HEK293 (cell line): ENCODE data around the gene NCK1.

Source experiments
- CTCF ChIA-PET: fragments of 350-600 bp; formaldehyde crosslinking; extraction: SDS; loops from one replicate; lab custom pipeline; 2021; ENCODE audit warnings: antibody characterized with exemption; lab: Yijun Ruan, JAX
- POLR2A ChIA-PET: fragments of 300-600 bp; formaldehyde crosslinking; extraction: SDS; loops from one replicate; lab custom pipeline; 2020; ENCODE audit warnings: antibody characterized with exemption, inconsistent platforms; lab: Yijun Ruan, JAX
- H3K27ac ChIP-seq: fragments of 200-500 bp; sonication (Bioruptor generic); 2 replicates; pipeline ENCODE4 v1.5.1; 2014; ENCODE audit warnings: low read depth, low read length, control low read depth, inconsistent platforms; ENCODE audit errors: extremely low read depth
- H3K36me3 ChIP-seq, 2 experiments: fragments of 200-500 bp in 1 of 2; sonication (Bioruptor generic) in 1 of 2; 1 replicate in 1 of 2; 2 replicates in 1 of 2; pipeline ENCODE4 v1.5.1; 2014 to 2017; ENCODE audit warnings: inconsistent platforms in 2 of 2, low read length in 2 of 2; ENCODE audit not compliant: control insufficient read depth in 2 of 2, insufficient read depth in 1 of 2
- H3K4me1 ChIP-seq: fragments of 200-500 bp; sonication (Bioruptor generic); 2 replicates; pipeline ENCODE4 v1.5.1; 2014; ENCODE audit warnings: mild to moderate bottlenecking, low read length, inconsistent platforms; ENCODE audit not compliant: control insufficient read depth, insufficient read depth
- H3K4me3 ChIP-seq: 2 replicates; pipeline ENCODE4 v1.5.1; 2011; ENCODE audit warnings: low read depth, mild to moderate bottlenecking, control low read depth, low read length, moderate library complexity
- H3K9me3 ChIP-seq: fragments of 200-500 bp; sonication (Bioruptor generic); 2 replicates; pipeline ENCODE4 v1.5.1; 2014; ENCODE audit warnings: low read depth, low read length, inconsistent platforms; ENCODE audit not compliant: control insufficient read depth, insufficient read depth
- BCL11B ChIP-seq: fragments of 450-650 bp; formaldehyde crosslinking; IDR thresholded peaks from 2 replicates; pipeline ENCODE4 v1.5.1; 2016; ENCODE audit warnings: low read depth, missing biosample characterization, missing genetic modification characterization
- GLIS1 ChIP-seq: fragments of 450-650 bp; formaldehyde crosslinking; IDR thresholded peaks from 2 replicates; pipeline ENCODE4 v1.5.1; 2016; ENCODE audit warnings: missing biosample characterization, missing genetic modification characterization
- KLF9 ChIP-seq: fragments of 450-650 bp; formaldehyde crosslinking; IDR thresholded peaks from 2 replicates; pipeline ENCODE4 v1.5.1; 2016; ENCODE audit warnings: missing biosample characterization, missing genetic modification characterization, low read depth
- MYNN ChIP-seq: fragments of 450-650 bp; formaldehyde crosslinking; IDR thresholded peaks from 2 replicates; pipeline ENCODE4 v1.5.1; 2016; ENCODE audit warnings: missing biosample characterization, missing genetic modification characterization, borderline replicate concordance
- MZF1 ChIP-seq: fragments of 450-650 bp; formaldehyde crosslinking; IDR thresholded peaks from 2 replicates; pipeline ENCODE4 v1.5.1; 2017; ENCODE audit warnings: missing biosample characterization, missing genetic modification characterization, borderline replicate concordance
- PATZ1 ChIP-seq: fragments of 450-650 bp; formaldehyde crosslinking; IDR thresholded peaks from 2 replicates; pipeline ENCODE4 v1.5.1; 2016; ENCODE audit warnings: missing biosample characterization, missing genetic modification characterization
- SETDB1 ChIP-seq: IDR thresholded peaks from one replicate; pipeline ENCODE4 v1.6.1; 2017; ENCODE audit warnings: mild to moderate bottlenecking, low read length, moderate library complexity, mixed read lengths; ENCODE audit not compliant: insufficient read length
- SP3 ChIP-seq: fragments of 450-650 bp; formaldehyde crosslinking; IDR thresholded peaks from 2 replicates; pipeline ENCODE4 v1.5.1; 2016; ENCODE audit warnings: missing biosample characterization, missing genetic modification characterization
- YY2 ChIP-seq: fragments of 450-650 bp; formaldehyde crosslinking; IDR thresholded peaks from 2 replicates; pipeline ENCODE4 v1.5.1; 2016; ENCODE audit warnings: missing biosample characterization, missing genetic modification characterization
- ZBTB17 ChIP-seq: fragments of 450-650 bp; formaldehyde crosslinking; IDR thresholded peaks from 2 replicates; pipeline ENCODE4 v1.5.1; 2016; ENCODE audit warnings: missing biosample characterization, missing genetic modification characterization
- ZEB2 ChIP-seq: fragments of 450-650 bp; formaldehyde crosslinking; IDR thresholded peaks from 2 replicates; pipeline ENCODE4 v1.5.1; 2016; ENCODE audit warnings: missing biosample characterization, missing genetic modification characterization
- ZIC2 ChIP-seq: fragments of 450-650 bp; formaldehyde crosslinking; IDR thresholded peaks from 2 replicates; pipeline ENCODE4 v1.5.1; 2016; ENCODE audit warnings: missing biosample characterization, missing genetic modification characterization
- ZNF133 ChIP-seq: fragments of 450-650 bp; formaldehyde crosslinking; IDR thresholded peaks from 2 replicates; pipeline ENCODE4 v1.5.1; 2016; ENCODE audit warnings: missing biosample characterization, missing genetic modification characterization
- ZNF211 ChIP-seq: fragments of 450-650 bp; formaldehyde crosslinking; IDR thresholded peaks from 2 replicates; pipeline ENCODE4 v1.5.1; 2016; ENCODE audit warnings: low read depth, missing biosample characterization, missing genetic modification characterization
- ZNF248 ChIP-seq: fragments of 450-650 bp; formaldehyde crosslinking; IDR thresholded peaks from 2 replicates; pipeline ENCODE4 v1.5.1; 2017; ENCODE audit warnings: missing biosample characterization, missing genetic modification characterization
- ZNF26 ChIP-seq: fragments of 450-650 bp; formaldehyde crosslinking; IDR thresholded peaks from 2 replicates; pipeline ENCODE4 v1.5.1; 2016; ENCODE audit warnings: missing biosample characterization, missing genetic modification characterization
- ZNF292 ChIP-seq: fragments of 450-650 bp; formaldehyde crosslinking; IDR thresholded peaks from 2 replicates; pipeline ENCODE4 v1.5.1; 2016; ENCODE audit warnings: low read depth, missing biosample characterization, missing genetic modification characterization, borderline replicate concordance
- ZNF394 ChIP-seq: fragments of 450-650 bp; formaldehyde crosslinking; IDR thresholded peaks from 2 replicates; pipeline ENCODE4 v1.5.1; 2016; ENCODE audit warnings: missing biosample characterization, missing genetic modification characterization, mild to moderate bottlenecking, moderate library complexity, borderline replicate concordance
- ZNF473 ChIP-seq: fragments of 450-650 bp; formaldehyde crosslinking; IDR thresholded peaks from 2 replicates; pipeline ENCODE4 v1.5.1; 2017; ENCODE audit warnings: missing biosample characterization, missing genetic modification characterization
- ZNF488 ChIP-seq: fragments of 450-650 bp; formaldehyde crosslinking; IDR thresholded peaks from 2 replicates; pipeline ENCODE4 v1.5.1; 2016; ENCODE audit warnings: missing biosample characterization, missing genetic modification characterization
- ZNF561 ChIP-seq: fragments of 450-650 bp; IDR thresholded peaks from 2 replicates; pipeline ENCODE4 v1.5.1; 2018; ENCODE audit warnings: missing biosample characterization, missing genetic modification characterization, borderline replicate concordance
- ZNF629 ChIP-seq: fragments of 450-650 bp; formaldehyde crosslinking; IDR thresholded peaks from 2 replicates; pipeline ENCODE4 v1.5.1; 2017; ENCODE audit warnings: missing biosample characterization, missing genetic modification characterization
- ZNF654 ChIP-seq: fragments of 450-650 bp; formaldehyde crosslinking; IDR thresholded peaks from 2 replicates; pipeline ENCODE4 v1.5.1; 2016; ENCODE audit warnings: low read depth, missing biosample characterization, missing genetic modification characterization
- ZNF704 ChIP-seq: fragments of 450-650 bp; formaldehyde crosslinking; IDR thresholded peaks from 2 replicates; pipeline ENCODE4 v1.5.1; 2016; ENCODE audit warnings: missing biosample characterization, missing genetic modification characterization
- ZNF791 ChIP-seq: fragments of 450-650 bp; formaldehyde crosslinking; IDR thresholded peaks from 2 replicates; pipeline ENCODE4 v1.5.1; 2016; ENCODE audit warnings: missing biosample characterization, missing genetic modification characterization
- ZNF792 ChIP-seq: fragments of 450-650 bp; formaldehyde crosslinking; IDR thresholded peaks from 2 replicates; pipeline ENCODE4 v1.5.1; 2016; ENCODE audit warnings: missing biosample characterization, missing genetic modification characterization
- ZSCAN5A ChIP-seq: fragments of 450-650 bp; formaldehyde crosslinking; IDR thresholded peaks from 2 replicates; pipeline ENCODE4 v1.5.1; 2016; ENCODE audit warnings: missing biosample characterization, missing genetic modification characterization
- TF ChIP-seq, protein P1 (sequence below): fragments of 450-650 bp; formaldehyde crosslinking; optimal IDR thresholded peaks from 2 replicates; pipeline ENCODE3; 2016; ENCODE audit warnings: missing biosample characterization, mild to moderate bottlenecking, missing genetic modification characterization
- TF ChIP-seq, protein P2 (sequence below): fragments of 450-650 bp; IDR thresholded peaks from 2 replicates; pipeline ENCODE4 v1.5.1; 2018; ENCODE audit warnings: missing biosample characterization, mild to moderate bottlenecking, missing genetic modification characterization

The NCK1 gene

DNA sequence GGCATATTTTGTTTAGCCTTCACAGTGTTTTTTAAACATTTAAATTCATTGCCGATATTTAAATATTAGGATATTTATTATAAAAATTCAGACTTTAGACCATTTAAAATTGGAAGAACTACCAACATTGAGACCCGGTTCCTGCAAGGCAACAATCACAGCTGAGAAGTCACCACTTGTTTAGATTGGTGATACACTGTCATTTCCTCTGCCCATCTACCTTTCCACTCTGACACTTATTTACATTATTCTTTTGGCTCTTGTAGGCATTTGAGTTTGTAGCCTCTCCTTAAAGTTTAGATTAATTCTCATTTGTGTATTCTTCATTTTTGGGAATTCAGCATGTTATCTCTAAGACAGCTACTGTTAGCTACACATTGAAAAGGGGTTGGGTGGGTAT is 85.5 kb downstream of the NCK1 start:
- no peaks in the 10 kb centered on the region for H3K9me3 ChIP-seq
- no peaks in the 10 kb centered on the region for H3K4me1 ChIP-seq
- no peak overlapping the region for H3K27ac ChIP-seq
- ChIA-PET CTCF (no interaction called here), POLR2A (no interaction called here)
- peaks cover 0 to 10% of the 10 kb centered on the region in 2 experiments; a peak in 1 of 3 replicates for H3K36me3 ChIP-seq
- TF ChIP-seq ZNF629 (no peak), ZNF488 (tag by site-specific recombination) (no peak), BCL11B (tag by site-specific recombination) (no peak), ZNF473 (tag by site-specific recombination) (no peak), YY2 (tag by site-specific recombination) (no peak), ZNF133 (no peak), SETDB1 (no peak), ZNF792 (tag by site-specific recombination) (no peak), GLIS1 (tag by site-specific recombination) (no peak), ZNF248 (no peak), MZF1 (no peak), ZNF292 (no peak), KLF9 (tag by site-specific recombination) (no peak), ZSCAN5A (tag by site-specific recombination) (no peak), SP3 (tag by site-specific recombination) (no peak), ZNF704 (no peak), ZNF791 (no peak), ZNF561 (tag by site-specific recombination) (no peak)
- TF ChIP-seq, protein P1, sequence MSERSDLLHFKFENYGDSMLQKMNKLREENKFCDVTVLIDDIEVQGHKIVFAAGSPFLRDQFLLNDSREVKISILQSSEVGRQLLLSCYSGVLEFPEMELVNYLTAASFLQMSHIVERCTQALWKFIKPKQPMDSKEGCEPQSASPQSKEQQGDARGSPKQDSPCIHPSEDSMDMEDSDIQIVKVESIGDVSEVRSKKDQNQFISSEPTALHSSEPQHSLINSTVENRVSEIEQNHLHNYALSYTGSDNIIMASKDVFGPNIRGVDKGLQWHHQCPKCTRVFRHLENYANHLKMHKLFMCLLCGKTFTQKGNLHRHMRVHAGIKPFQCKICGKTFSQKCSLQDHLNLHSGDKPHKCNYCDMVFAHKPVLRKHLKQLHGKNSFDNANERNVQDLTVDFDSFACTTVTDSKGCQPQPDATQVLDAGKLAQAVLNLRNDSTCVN (tag by site-specific recombination): no peak
- no peak overlapping the region for H3K4me3 ChIP-seq

- H3K36me3 ChIP-seq: peaks cover 0 to 10% of the 10 kb centered on the region in 2 experiments; a peak in 1 of 3 replicates
- ChIA-PET CTCF (interaction anchor here (0.5 to 0.7 kb wide), 2 partner anchors 32 to 39 kb away, joined by 3 to 4 read pairs; no protein-coding TSS in a partner anchor), POLR2A (no interaction called here)
Observed at GRCh38 chr3:136949146-136949545, 87.1 kb downstream of the NCK1 start.

More at GRCh38 chr3:136949146-136949545, 87.1 kb downstream of the NCK1 start:
- Histone ChIP-seq H3K4me3 (no peak overlapping the region), H3K9me3 (no peaks in the 10 kb centered on the region), H3K27ac (no peak overlapping the region), H3K4me1 (no peaks in the 10 kb centered on the region)
- TF ChIP-seq ZNF211 (tag by site-specific recombination): no peak
- TF ChIP-seq MYNN (tag by site-specific recombination): no peak
- TF ChIP-seq ZBTB17 (tag by site-specific recombination): no peak
- TF ChIP-seq ZNF26 (tag by site-specific recombination): no peak
- TF ChIP-seq ZNF654: no peak
- no peak for TF ChIP-seq PATZ1 (tag by site-specific recombination)
- TF ChIP-seq ZIC2: no peak
- TF ChIP-seq, protein P2, sequence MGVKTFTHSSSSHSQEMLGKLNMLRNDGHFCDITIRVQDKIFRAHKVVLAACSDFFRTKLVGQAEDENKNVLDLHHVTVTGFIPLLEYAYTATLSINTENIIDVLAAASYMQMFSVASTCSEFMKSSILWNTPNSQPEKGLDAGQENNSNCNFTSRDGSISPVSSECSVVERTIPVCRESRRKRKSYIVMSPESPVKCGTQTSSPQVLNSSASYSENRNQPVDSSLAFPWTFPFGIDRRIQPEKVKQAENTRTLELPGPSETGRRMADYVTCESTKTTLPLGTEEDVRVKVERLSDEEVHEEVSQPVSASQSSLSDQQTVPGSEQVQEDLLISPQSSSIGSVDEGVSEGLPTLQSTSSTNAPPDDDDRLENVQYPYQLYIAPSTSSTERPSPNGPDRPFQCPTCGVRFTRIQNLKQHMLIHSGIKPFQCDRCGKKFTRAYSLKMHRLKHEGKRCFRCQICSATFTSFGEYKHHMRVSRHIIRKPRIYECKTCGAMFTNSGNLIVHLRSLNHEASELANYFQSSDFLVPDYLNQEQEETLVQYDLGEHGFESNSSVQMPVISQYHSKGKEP (tag by site-specific recombination): no peak
- TF ChIP-seq ZNF394: no peak
- no peak for TF ChIP-seq ZEB2 (tag by site-specific recombination)
